Stimulated activated naive CD8-positive, alpha-beta T cell treated with anti-CD3 and anti-CD28 coated beads, Interleukin-15, Interleukin-2, amounts not matched to agents 100 ng/mL and 50 ng/mL, for 24 hours (primary cell): ENCODE results near the gene LILRA5.
"Not testable (repeated sequence)": the region's sequence is repeated elsewhere in the genome, so short reads cannot be mapped to it uniquely, and the experiment has no call there.

Experiments
- H3K27ac Mint-ChIP-seq: one replicate; pipeline ENCODE4 v1.8.0; 2021; ENCODE audit warnings: mild to moderate bottlenecking, mixed read lengths
- H3K27me3 Mint-ChIP-seq: one replicate; pipeline ENCODE4 v1.8.0; 2021; ENCODE audit warnings: mixed read lengths
- H3K36me3 Mint-ChIP-seq: one replicate; pipeline ENCODE4 v1.8.0; 2021; ENCODE audit warnings: low read depth, mixed read lengths
- H3K4me1 Mint-ChIP-seq: one replicate; pipeline ENCODE4 v1.8.0; 2021; ENCODE audit warnings: low read depth, mixed read lengths
- H3K4me3 Mint-ChIP-seq: one replicate; pipeline ENCODE4 v1.8.0; 2021; ENCODE audit warnings: mild to moderate bottlenecking, mixed read lengths
- H3K9me3 Mint-ChIP-seq: one replicate; pipeline ENCODE4 v1.8.0; 2021; ENCODE audit warnings: mixed read lengths

Gene LILRA5

GRCh38 chr19:54278571-54279195, 34.3 kb downstream of the LILRA5 start:
- not testable (repeated sequence) for H3K4me1 Mint-ChIP-seq, H3K27ac Mint-ChIP-seq, H3K36me3 Mint-ChIP-seq, H3K9me3 Mint-ChIP-seq, H3K4me3 Mint-ChIP-seq
- H3K27me3 Mint-ChIP-seq: peaks cover 29% of the 10 kb centered on the region

GRCh38 chr19:54278056-54278455, 34.9 kb downstream of the LILRA5 start:
- H3K27ac Mint-ChIP-seq, H3K36me3 Mint-ChIP-seq: not testable (repeated sequence)
- peaks cover 27% of the 10 kb centered on the region for H3K27me3 Mint-ChIP-seq

GRCh38 chr19:54277111-54277615, 35.8 kb downstream of the LILRA5 start:
- peaks cover 28% of the 10 kb centered on the region for H3K27me3 Mint-ChIP-seq
- H3K9me3 Mint-ChIP-seq, H3K27ac Mint-ChIP-seq: not testable (repeated sequence)

More at GRCh38 chr19:54278056-54278455, 34.9 kb downstream of the LILRA5 start:
- H3K4me3 Mint-ChIP-seq, H3K9me3 Mint-ChIP-seq, H3K4me1 Mint-ChIP-seq: not testable (repeated sequence)

DNA sequence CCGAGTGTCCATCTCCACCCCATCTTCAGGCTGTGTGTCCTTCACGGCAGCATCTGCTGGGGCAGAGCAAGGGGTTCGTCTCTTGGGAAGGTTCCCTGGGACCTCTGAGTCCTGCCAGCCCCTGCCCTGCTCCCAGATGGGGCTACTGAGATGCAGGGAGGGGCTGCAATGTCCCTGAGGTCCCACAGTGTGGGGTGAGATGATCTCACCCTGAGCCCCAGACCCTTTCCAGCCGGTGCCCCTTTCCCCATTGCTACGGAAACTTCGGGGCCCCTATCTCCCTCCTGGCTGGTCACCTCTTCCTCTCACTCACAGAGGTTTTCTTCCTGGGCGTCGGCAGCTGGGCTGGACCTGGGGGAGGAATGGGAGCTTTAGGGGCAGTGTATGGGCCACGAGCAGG, 37.0 kb downstream of the LILRA5 start:
- no peaks in the 10 kb centered on the region for H3K9me3 Mint-ChIP-seq
- no peak overlapping the region for H3K4me3 Mint-ChIP-seq
- no peak overlapping the region for H3K27ac Mint-ChIP-seq
- peaks cover 24% of the 10 kb centered on the region for H3K27me3 Mint-ChIP-seq
- peaks cover 3% of the 10 kb centered on the region for H3K4me1 Mint-ChIP-seq
- H3K36me3 Mint-ChIP-seq: no peaks in the 10 kb centered on the region

More at GRCh38 chr19:54277111-54277615, 35.8 kb downstream of the LILRA5 start:
- not testable (repeated sequence) for H3K4me3 Mint-ChIP-seq, H3K4me1 Mint-ChIP-seq, H3K36me3 Mint-ChIP-seq

GRCh38 chr19:54274516-54274915, 38.5 kb downstream of the LILRA5 start:
- not testable (repeated sequence) for H3K4me3 Mint-ChIP-seq, H3K36me3 Mint-ChIP-seq, H3K9me3 Mint-ChIP-seq, H3K4me1 Mint-ChIP-seq, H3K27ac Mint-ChIP-seq
- H3K27me3 Mint-ChIP-seq: peaks cover 17% of the 10 kb centered on the region

DNA sequence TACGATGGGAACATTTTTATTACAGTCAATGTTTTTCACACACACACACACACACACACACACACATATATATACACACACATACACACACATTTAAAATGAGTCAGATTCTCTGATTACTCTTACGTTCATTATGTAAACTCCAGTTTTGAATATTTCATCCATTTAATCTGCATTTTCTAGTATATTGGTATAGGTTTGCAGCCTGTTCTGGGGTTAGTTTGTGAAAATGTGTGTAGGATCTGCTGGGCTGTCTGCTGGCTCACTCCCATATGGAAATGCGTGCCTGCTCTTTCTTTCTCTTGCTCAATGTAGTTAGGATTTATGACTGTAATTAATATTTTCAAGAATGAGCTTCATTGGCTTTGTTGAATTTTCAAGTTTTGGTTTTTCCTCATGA, 39.1 kb downstream of the LILRA5 start:
- Mint-ChIP-seq H3K36me3 (no peaks in the 10 kb centered on the region), H3K4me3 (no peak overlapping the region), H3K4me1 (peaks cover 3% of the 10 kb centered on the region), H3K27ac (no peak overlapping the region), H3K27me3 (peaks cover 19% of the 10 kb centered on the region), H3K9me3 (no peaks in the 10 kb centered on the region)

- not testable (repeated sequence) for H3K4me3 Mint-ChIP-seq, H3K4me1 Mint-ChIP-seq, H3K27ac Mint-ChIP-seq, H3K36me3 Mint-ChIP-seq, H3K9me3 Mint-ChIP-seq
- H3K27me3 Mint-ChIP-seq: peaks cover 33% of the 10 kb centered on the region
Measured at GRCh38 chr19:54272181-54272580, 40.8 kb downstream of the LILRA5 start.

- H3K36me3 Mint-ChIP-seq, H3K4me1 Mint-ChIP-seq, H3K9me3 Mint-ChIP-seq, H3K4me3 Mint-ChIP-seq, H3K27ac Mint-ChIP-seq: not testable (repeated sequence)
- peaks cover 36% of the 10 kb centered on the region for H3K27me3 Mint-ChIP-seq
Measured at GRCh38 chr19:54271587-54271986, 41.4 kb downstream of the LILRA5 start.

DNA sequence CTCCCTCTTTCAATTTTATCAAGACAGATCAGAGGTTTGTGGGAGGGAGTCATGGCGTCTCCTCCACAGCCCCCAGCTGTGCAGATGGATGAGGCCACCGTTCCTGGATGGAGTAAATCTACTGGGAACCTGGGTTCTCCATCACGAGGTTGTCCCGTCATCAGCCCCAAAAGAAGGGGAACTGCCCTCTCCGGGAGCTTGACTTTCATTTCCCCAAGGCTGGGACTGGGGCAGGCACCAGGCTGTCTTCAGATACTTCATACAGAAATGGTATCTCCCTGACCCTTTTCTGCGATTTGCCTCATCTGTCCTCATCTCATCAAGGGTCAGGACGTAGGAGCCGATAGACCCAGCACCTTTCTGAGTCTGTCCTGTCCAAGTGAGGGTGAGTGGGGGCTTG, 41.9 kb downstream of the LILRA5 start:
- no peak overlapping the region for H3K4me3 Mint-ChIP-seq
- H3K9me3 Mint-ChIP-seq: no peaks in the 10 kb centered on the region
- peaks cover 33% of the 10 kb centered on the region for H3K27me3 Mint-ChIP-seq
- no peak overlapping the region for H3K27ac Mint-ChIP-seq
- H3K4me1 Mint-ChIP-seq: peaks cover 3% of the 10 kb centered on the region
- no peaks in the 10 kb centered on the region for H3K36me3 Mint-ChIP-seq

GRCh38 chr19:54268936-54269335, 44.0 kb downstream of the LILRA5 start:
- no peaks in the 10 kb centered on the region for H3K4me1 Mint-ChIP-seq

DNA sequence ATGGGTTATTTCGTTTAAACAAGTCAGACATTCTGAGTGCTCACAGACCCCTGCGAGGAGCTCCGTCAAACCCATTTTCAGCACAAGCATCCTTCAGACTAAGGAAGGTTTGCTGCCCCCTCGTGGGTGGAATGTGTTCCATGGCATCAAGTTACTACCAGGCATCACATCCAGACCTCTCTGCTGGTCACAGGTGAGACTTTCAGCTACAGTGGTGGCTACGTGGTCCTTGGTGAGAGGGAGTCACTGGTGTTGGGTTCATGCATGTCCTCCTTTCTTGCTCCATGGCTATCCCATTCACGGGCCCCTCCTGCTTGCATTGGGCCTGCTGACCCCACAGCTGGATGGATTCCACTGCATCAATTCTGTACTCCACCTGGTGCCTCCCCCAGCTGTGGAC, 46.8 kb downstream of the LILRA5 start:
- Mint-ChIP-seq H3K4me1 (no peaks in the 10 kb centered on the region), H3K27me3 (peaks cover 35% of the 10 kb centered on the region), H3K4me3 (no peak overlapping the region), H3K9me3 (no peaks in the 10 kb centered on the region), H3K27ac (no peak overlapping the region), H3K36me3 (no peaks in the 10 kb centered on the region)

More at GRCh38 chr19:54268936-54269335, 44.0 kb downstream of the LILRA5 start:
- Mint-ChIP-seq H3K9me3 (no peaks in the 10 kb centered on the region), H3K4me3 (no peak overlapping the region), H3K36me3 (no peaks in the 10 kb centered on the region), H3K27ac (no peak overlapping the region), H3K27me3 (peaks cover 40% of the 10 kb centered on the region)

- H3K27ac Mint-ChIP-seq: no peak overlapping the region
- peaks cover 22% of the 10 kb centered on the region for H3K27me3 Mint-ChIP-seq
- no peaks in the 10 kb centered on the region for H3K9me3 Mint-ChIP-seq
- H3K4me3 Mint-ChIP-seq: no peak overlapping the region
- no peaks in the 10 kb centered on the region for H3K4me1 Mint-ChIP-seq
- no peaks in the 10 kb centered on the region for H3K36me3 Mint-ChIP-seq
Measured at GRCh38 chr19:54262470-54262869, 50.5 kb downstream of the LILRA5 start.

DNA sequence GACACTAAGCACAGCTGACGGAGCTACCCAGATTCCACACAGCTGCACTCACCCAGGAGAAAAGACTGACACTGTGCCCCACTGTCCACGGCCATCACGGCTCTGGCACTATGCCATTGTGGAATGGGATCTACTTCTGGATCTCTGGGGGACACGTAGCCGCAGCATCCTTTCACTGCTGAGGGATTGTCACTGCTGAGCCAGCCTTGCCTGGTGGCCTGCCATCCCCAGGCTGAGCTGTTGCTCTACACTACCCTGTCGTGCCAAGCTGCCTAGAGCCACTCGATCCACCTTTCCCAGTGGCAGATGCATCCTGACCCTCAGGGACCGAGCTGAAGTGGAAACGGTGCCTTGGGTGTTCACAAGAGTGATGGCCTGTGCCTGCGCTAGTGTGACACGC, 50.9 kb downstream of the LILRA5 start:
- no peak overlapping the region for H3K4me3 Mint-ChIP-seq
- H3K27ac Mint-ChIP-seq: no peak overlapping the region
- no peaks in the 10 kb centered on the region for H3K36me3 Mint-ChIP-seq
- H3K27me3 Mint-ChIP-seq: peaks cover 22% of the 10 kb centered on the region
- no peaks in the 10 kb centered on the region for H3K9me3 Mint-ChIP-seq
- no peaks in the 10 kb centered on the region for H3K4me1 Mint-ChIP-seq

DNA sequence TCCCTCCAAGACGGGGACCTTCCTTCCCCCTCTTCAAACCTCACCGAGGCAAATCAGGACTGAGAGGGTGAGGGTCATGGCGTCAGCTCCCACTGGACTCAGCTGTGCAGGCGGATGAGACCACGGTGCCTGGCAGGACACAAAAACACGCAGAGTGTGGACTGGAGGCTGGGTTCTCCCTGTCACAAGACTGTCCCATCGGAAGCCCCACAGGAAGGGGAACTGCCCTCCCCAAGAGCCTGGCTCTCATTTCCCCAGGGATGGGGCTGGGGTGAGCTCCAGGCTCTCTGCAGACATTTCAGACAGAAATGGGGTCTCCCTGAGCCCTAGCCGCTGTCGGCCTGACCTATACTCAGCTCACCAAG, 55.9 kb downstream of the LILRA5 start, which contains the start of gene LILRB5:
LILRB5 (minus strand) TSS at position 158 of the 365 bp plus-strand sequence; CDS start at position 78, 80 bp downstream.
- no peak within 1 kb of the TSS for H3K4me3 Mint-ChIP-seq
- no peaks in the 10 kb centered on the region for H3K4me1 Mint-ChIP-seq
- H3K36me3 Mint-ChIP-seq: no peaks in the 10 kb centered on the region
- H3K27ac Mint-ChIP-seq: no peak within 1 kb of the TSS
- no peaks in the 10 kb centered on the region for H3K9me3 Mint-ChIP-seq
- H3K27me3 Mint-ChIP-seq: peaks cover 8% of the 10 kb centered on the region
